ENCODE measurements around the gene FRY. TPM values are rescaled to one million over a fixed set of nuclear protein-coding genes. Genes with fewer than 3 reads are reported as not detected.
A peak's percentile ranks its signal among the peaks of the same experiment; 100 is the strongest.

The FRY gene
- total RNA-seq, 2 donors from 2014 or later = 10.3 to 13.7 TPM

DNA sequence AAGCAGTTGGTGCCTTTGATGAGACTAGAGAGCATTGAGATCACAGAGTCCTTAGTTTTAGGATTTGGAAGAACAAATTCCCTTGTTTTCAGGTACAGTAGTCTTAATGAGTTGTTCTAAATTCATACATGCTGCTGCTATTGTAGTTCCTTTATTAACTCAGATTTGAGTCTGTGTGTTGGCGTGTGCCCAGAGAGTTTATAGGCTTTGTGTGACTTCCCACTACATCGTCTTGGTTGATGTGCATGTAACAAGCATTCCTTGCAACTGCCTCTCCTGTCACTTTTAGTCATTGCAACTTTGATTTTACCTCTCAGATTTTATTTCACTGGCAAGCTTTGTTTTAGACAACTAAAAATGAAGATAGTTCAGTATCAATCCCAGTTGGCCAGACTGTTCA lies 148.1 kb downstream of the FRY start:
- ATAC-seq (no peak), DNase-seq (no peak)
- intact Hi-C loops (cut with DNase I, micrococcal nuclease) = no loop called here

DNA sequence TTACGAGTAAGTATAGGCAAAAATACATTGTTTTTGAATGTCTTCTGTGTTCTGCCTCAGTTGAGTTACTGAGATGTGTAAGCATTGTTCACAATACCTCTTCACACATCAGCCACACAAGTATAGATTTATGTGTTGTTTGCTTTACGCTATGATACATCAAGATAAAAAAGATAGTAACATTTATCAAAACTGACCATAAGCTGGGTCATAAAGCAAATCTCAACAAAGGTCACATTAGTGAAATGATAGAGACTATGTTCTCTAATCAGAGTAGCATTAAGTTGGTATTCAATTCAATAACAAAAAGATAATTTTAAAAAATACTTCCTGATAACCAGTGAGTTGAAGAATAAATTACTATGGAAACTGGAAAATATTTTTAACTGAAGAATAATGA lies 156.1 kb downstream of the FRY start:
- DNase-seq = no peak
- ATAC-seq = no peak
- intact Hi-C loops (cut with DNase I, micrococcal nuclease) = no loop called here

- DNase-seq = no peak
- intact Hi-C loops (cut with DNase I, micrococcal nuclease) = no loop called here
Measured at GRCh38 chr13:32191452-32191998, 160.0 kb downstream of the FRY start.

GRCh38 chr13:32195713-32196112 lies 164.1 kb downstream of the FRY start:
- DNase-seq (no peak), ATAC-seq (no peak)
- intact Hi-C loops (cut with DNase I, micrococcal nuclease) = no loop called here

More at GRCh38 chr13:32191452-32191998, 160.0 kb downstream of the FRY start:
- ATAC-seq = no peak

DNA sequence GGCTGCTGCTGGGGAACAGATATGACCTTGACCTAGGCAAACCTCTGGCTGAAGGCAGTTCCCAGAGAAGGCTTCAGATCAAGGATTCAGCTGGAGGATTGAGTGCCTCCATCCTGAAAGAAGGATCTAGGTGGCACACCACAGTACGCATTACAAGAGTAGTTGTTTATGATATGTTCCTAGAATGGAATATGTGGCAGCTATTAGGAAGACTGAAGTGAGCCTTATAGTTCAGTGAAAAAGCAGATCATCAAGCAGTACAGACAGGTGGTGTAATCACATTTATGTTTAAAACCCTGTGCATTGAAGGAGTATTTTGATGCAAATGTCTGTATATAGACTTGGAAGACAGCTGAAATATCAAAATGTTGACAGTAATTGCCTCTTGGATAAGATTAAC lies 167.6 kb downstream of the FRY start:
- intact Hi-C loops (cut with DNase I, micrococcal nuclease) = no loop called here
- DNase-seq = no peak
- no peak for ATAC-seq

DNA sequence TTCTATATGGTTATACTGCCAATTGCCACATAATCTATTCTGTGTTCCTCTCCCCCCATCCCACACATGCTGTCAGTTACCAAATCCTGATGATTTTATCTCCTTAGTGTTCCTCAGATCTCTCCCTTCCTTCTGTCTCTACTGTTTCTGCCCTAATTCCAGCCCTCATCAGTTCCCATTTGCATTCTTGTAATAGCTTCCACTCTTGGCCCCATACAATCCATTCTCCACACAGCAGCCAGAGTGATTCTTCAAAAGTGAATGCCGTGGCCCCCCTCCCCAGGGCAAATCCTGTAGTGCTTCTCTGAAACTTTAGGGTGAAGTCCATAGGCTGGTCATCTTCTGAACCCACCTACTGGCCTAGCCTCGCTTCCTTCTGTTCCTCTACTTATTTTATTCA lies 169.2 kb downstream of the FRY start:
- ATAC-seq (no peak), DNase-seq (no peak)
- intact Hi-C loops (cut with DNase I, micrococcal nuclease) = no loop called here

- no peak for DNase-seq
- intact Hi-C loops (cut with DNase I, micrococcal nuclease) = no loop called here
- no peak for ATAC-seq
Measured at GRCh38 chr13:32201809-32202208, 170.2 kb downstream of the FRY start.

GRCh38 chr13:32202268-32202667 lies 170.7 kb downstream of the FRY start:
- ATAC-seq (no peak), DNase-seq (no peak)
- intact Hi-C loops (cut with DNase I, micrococcal nuclease) = no loop called here

- ATAC-seq (no peak), DNase-seq (no peak)
- intact Hi-C loops (cut with DNase I, micrococcal nuclease) = no loop called here
Measured at GRCh38 chr13:32203221-32203620, 171.6 kb downstream of the FRY start.

- DNase-seq = no peak
- no peak for ATAC-seq
- intact Hi-C loops (cut with DNase I, micrococcal nuclease) = no loop called here
Measured at GRCh38 chr13:32203736-32204135, 172.2 kb downstream of the FRY start.

GRCh38 chr13:32205431-32206096 lies 174.0 kb downstream of the FRY start:
- DNase-seq (no peak), ATAC-seq (peak; percentile 91)

GRCh38 chr13:32206097-32206740 lies 174.6 kb downstream of the FRY start:
- DNase-seq (no peak), ATAC-seq (peak; percentile 58)
- intact Hi-C loops (cut with DNase I, micrococcal nuclease) = no loop called here

More at GRCh38 chr13:32205431-32206096, 174.0 kb downstream of the FRY start:
- intact Hi-C loops (cut with DNase I, micrococcal nuclease) = no loop called here

DNA sequence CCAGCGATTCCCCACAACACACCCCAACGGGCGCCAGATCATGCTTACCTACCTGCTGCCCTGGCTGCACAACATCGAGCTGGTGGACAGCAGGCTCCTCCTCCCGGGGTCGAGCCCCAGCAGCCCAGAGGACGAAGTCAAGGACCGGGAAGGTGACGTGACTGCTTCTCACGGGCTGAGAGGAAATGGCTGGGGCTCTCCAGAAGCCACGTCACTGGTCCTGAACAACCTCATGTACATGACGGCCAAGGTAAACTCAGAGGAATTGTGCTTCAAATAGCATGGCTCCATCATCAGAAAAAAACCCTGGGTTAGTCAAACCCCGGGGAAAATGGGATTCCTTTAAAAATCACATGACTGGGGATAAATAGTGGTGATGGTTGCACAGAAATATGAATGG lies 177.3 kb downstream of the FRY start:
- DNase-seq (no peak), ATAC-seq (no peak)
- intact Hi-C loops (cut with DNase I, micrococcal nuclease) = no loop called here

- ATAC-seq = no peak
- no peak for DNase-seq
- intact Hi-C loops (cut with DNase I, micrococcal nuclease) = no loop called here
Measured at GRCh38 chr13:32209652-32210051, 178.1 kb downstream of the FRY start.

- no peak for DNase-seq
- intact Hi-C loops (cut with DNase I, micrococcal nuclease) = no loop called here
- no peak for ATAC-seq
Measured at GRCh38 chr13:32210101-32210500, 178.5 kb downstream of the FRY start.

DNA sequence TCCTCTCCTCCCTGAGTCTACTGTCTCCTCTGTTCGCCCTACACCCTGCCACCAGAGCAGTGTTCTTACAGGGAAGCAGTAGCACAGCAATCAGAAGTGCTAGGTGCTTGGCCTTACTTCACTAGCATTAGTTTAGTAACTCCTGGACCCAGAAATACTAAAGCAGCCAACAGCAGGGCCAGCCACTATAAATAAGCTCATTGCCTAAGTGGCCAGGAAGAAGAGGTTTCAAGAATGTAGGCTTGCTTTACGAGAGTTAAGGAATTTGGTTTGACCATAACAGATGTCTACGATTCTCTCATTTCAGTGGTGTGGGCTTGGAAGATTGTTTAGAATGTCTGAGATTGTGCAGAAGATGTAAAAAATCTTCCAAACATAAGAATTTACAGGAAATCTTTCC lies 180.2 kb downstream of the FRY start:
- ATAC-seq (no peak), DNase-seq (no peak)
- intact Hi-C loops (cut with DNase I, micrococcal nuclease) = no loop called here

DNA sequence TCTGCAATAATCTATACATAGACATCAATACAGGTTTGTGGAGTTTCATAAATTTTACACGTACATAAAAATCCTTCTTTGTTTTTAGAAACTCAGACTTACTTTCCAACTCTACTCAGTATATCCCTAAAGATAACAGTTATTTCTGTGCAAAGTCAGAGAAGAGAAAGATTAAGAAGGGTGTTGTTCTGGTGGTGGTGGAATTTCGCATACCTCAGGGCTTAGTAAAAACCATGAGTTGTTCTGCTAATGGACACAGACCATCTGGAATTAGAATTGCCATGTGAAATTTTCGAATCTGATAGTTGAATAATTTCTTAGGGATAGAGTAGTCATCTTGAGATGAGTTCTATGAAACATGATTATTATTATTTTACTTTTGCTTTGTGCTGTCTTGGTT lies 180.8 kb downstream of the FRY start:
- ATAC-seq (no peak), DNase-seq (no peak)
- intact Hi-C loops (cut with DNase I, micrococcal nuclease) = no loop called here

GRCh38 chr13:32213626-32214025 lies 182.1 kb downstream of the FRY start:
- intact Hi-C loops (cut with DNase I, micrococcal nuclease) = no loop called here
- DNase-seq = no peak

GRCh38 chr13:32214071-32214470 lies 182.5 kb downstream of the FRY start:
- intact Hi-C loops (cut with DNase I, micrococcal nuclease) = no loop called here
- ATAC-seq (no peak), DNase-seq (no peak)

More at GRCh38 chr13:32213626-32214025, 182.1 kb downstream of the FRY start:
- ATAC-seq = no peak

- ATAC-seq = no peak
- DNase-seq = no peak
- intact Hi-C loops (cut with DNase I, micrococcal nuclease) = no loop called here
Measured at GRCh38 chr13:32216281-32216680, 184.7 kb downstream of the FRY start.

Measured in left colon (tissue), 2 donors.